ENCODE results near the gene C20orf204. TPM values are rescaled to one million over a fixed set of nuclear protein-coding genes. Genes with fewer than 3 reads are reported as not detected.

Gene C20orf204
- total RNA-seq (6.0 TPM), polyA plus RNA-seq (1 to 10 TPM in 1 of 4 donors, under 1 TPM in 2, not detected in 1; 0.89 to 1.4 (median 0.91) TPM)

- H3K4me3 ChIP-seq (ENCODE audit: low read depth, low read length), result peak within 1 kb of the TSS; percentile 1
- peak within 1 kb of the TSS in 2 of 3 donors; percentile 86 to 99 for H3K27ac Mint-ChIP-seq
- ATAC-seq (ENCODE audit: low read depth in 2 of 2) (no peak), DNase-seq (no peak)
- no peaks in the 10 kb centered on the region for H3K9me3 ChIP-seq (ENCODE audit: control insufficient read depth in 2 of 2, low read length in 2 of 2)
- H3K4me1 Mint-ChIP-seq, result peaks cover 0 to 41% (median 16%) of the 10 kb centered on the region in 4 donors
- peaks cover 66% of the 10 kb centered on the region for H3K4me1 ChIP-seq (ENCODE audit: control insufficient read depth, insufficient read depth, low read length, poor library complexity, severe bottlenecking)
- peaks cover 4% of the 10 kb centered on the region for H3K27me3 Mint-ChIP-seq
- peak within 1 kb of the TSS; percentile 70 to 74 (median 72) for H3K4me3 Mint-ChIP-seq
- H3K36me3 Mint-ChIP-seq, result peaks cover 4% of the 10 kb centered on the region
- H3K27me3 ChIP-seq (ENCODE audit: control insufficient read depth, insufficient read depth, low read length), result no peaks in the 10 kb centered on the region
- H3K27ac ChIP-seq (ENCODE audit: insufficient read depth, low read length, poor library complexity, severe bottlenecking), result peak within 1 kb of the TSS; percentile 54
- peaks cover 18% of the 10 kb centered on the region for H3K36me3 ChIP-seq (ENCODE audit: control insufficient read depth, insufficient read depth, low read length)
- no peaks in the 10 kb centered on the region for H3K9me3 Mint-ChIP-seq
Measured at GRCh38 chr20:64035933-64036345, at the start of gene C20orf204. Gene C20orf204 (plus strand): TSS chr20:64036182. CDS start chr20:64036324, 142 bp downstream.

DNA sequence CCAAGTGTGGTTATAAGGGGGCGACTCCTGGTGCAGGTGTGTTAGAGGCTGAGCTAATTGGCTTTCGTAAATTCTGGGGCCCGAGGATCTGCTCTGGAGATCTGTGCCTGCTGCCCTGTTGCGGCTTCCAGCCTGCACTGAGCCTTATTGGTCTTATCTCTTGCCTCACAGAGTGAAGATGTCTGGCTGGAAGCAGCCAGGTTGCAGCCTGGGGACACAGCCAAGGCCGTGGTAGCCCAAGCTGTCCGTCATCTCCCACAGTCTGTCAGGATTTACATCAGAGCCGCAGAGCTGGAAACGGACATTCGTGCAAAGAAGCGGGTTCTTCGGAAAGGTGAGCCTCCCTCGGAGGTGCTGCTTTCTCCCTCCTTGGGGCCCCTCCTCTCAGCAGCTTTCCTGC lies 35.1 kb upstream of the C20orf204 start:
- Histone ChIP-seq H3K36me3 (ENCODE audit: control insufficient read depth, insufficient read depth, low read length) (peaks cover 82% of the 10 kb centered on the region), H3K4me3 (ENCODE audit: low read depth, low read length) (no peak overlapping the region)
- H3K27ac Mint-ChIP-seq, result no peak overlapping the region

DNA sequence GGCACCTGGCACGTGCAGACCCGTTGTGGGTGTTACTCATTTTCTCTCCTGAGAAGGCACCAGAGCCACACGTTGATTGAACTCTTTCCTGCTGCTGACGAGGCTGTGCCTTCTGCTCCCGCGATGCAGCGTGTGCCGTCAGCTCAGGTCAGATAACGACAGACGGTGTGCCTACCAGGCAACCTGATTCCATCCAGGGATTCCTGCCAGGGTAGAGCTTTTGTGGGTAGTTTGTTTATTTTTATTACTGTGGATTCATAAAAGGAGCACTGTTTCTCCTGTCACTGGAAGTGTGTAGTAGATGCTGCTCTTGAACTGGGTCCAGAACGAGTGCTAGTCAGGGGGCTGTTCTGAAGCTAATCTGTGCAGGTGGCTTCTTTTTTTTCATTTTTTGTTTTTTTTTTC lies 34.4 kb upstream of the C20orf204 start:
- no peaks in the 10 kb centered on the region for H3K27me3 ChIP-seq (ENCODE audit: control insufficient read depth, insufficient read depth, low read length)
- H3K4me3 ChIP-seq (ENCODE audit: low read depth, low read length), result no peak overlapping the region
- no peaks in the 10 kb centered on the region for H3K9me3 ChIP-seq (ENCODE audit: control insufficient read depth in 2 of 2, low read length in 2 of 2)
- Mint-ChIP-seq H3K27ac (peak overlapping the region in 1 of 3 donors; percentile 48), H3K36me3 (peaks cover 43% of the 10 kb centered on the region), H3K27me3 (no peaks in the 10 kb centered on the region), H3K9me3 (no peaks in the 10 kb centered on the region), H3K4me1 (peaks cover 0 to 12% (median 1%) of the 10 kb centered on the region in 4 donors), H3K4me3 (no peak overlapping the region)
- H3K36me3 ChIP-seq (ENCODE audit: control insufficient read depth, insufficient read depth, low read length), result peaks cover 80% of the 10 kb centered on the region
- no peaks in the 10 kb centered on the region for H3K4me1 ChIP-seq (ENCODE audit: control insufficient read depth, insufficient read depth, low read length, poor library complexity, severe bottlenecking)
- DNase-seq (no peak), ATAC-seq (ENCODE audit: low read depth in 2 of 2) (no peak)
- H3K27ac ChIP-seq (ENCODE audit: insufficient read depth, low read length, poor library complexity, severe bottlenecking), result no peak overlapping the region

More for the DNA sequence above, 35.1 kb upstream of the C20orf204 start:
- Mint-ChIP-seq H3K9me3 (no peaks in the 10 kb centered on the region), H3K4me1 (peaks cover 0 to 12% (median 1%) of the 10 kb centered on the region in 4 donors), H3K27me3 (no peaks in the 10 kb centered on the region), H3K36me3 (peaks cover 40% of the 10 kb centered on the region), H3K4me3 (no peak overlapping the region)
- no peaks in the 10 kb centered on the region for H3K9me3 ChIP-seq (ENCODE audit: control insufficient read depth in 2 of 2, low read length in 2 of 2)
- H3K4me1 ChIP-seq (ENCODE audit: control insufficient read depth, insufficient read depth, low read length, poor library complexity, severe bottlenecking), result no peaks in the 10 kb centered on the region
- H3K27me3 ChIP-seq (ENCODE audit: control insufficient read depth, insufficient read depth, low read length), result no peaks in the 10 kb centered on the region
- ATAC-seq (ENCODE audit: low read depth in 2 of 2) (no peak), DNase-seq (no peak)
- H3K27ac ChIP-seq (ENCODE audit: insufficient read depth, low read length, poor library complexity, severe bottlenecking), result no peak overlapping the region

DNA sequence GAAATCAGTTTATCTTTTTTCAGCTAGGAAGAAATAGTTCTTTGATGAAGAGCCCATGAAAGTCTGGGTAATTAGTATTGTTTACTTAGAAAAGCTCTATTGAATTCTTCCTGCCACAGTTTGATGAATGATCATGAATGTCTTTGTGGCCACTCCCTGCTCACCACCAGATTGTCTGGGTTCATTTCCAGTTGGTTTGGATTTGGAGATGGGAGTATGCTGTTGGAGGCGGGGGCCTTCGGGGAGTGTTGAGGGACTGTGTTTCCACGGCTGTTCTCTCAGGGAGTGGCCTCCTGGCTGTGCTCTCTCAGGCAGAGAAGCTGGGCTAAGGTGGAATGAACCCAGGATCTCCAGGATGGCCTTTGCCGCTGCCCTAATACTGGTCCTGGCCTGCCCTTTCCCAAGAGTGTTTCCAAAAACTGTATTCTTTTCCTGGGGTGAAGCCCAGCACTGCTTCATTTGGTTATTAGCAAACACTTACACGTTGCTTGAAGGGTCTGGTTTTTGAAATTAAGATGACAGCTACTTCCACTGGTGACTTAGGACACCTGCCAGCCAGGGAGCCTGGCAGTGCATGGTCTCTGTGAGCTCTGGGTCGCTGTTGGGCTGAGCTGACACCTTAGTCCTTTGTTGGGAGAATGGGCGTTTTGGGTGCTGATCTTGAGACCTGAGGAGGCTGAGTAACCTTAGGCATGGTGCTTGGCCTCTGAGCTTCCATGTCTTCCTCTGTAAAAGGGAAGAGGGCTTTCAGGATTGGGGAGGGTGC lies 31.8 kb upstream of the C20orf204 start:
- Mint-ChIP-seq H3K36me3 (peaks cover 48% of the 10 kb centered on the region), H3K27ac (no peak overlapping the region), H3K4me1 (peaks cover 0 to 21% (median under 1%) of the 10 kb centered on the region in 4 donors), H3K4me3 (no peak overlapping the region), H3K9me3 (peaks cover 0 to 10% (median 4%) of the 10 kb centered on the region in 7 donors), H3K27me3 (no peaks in the 10 kb centered on the region)
- Histone ChIP-seq H3K27ac (ENCODE audit: insufficient read depth, low read length, poor library complexity, severe bottlenecking) (no peak overlapping the region), H3K36me3 (ENCODE audit: control insufficient read depth, insufficient read depth, low read length) (peaks cover 84% of the 10 kb centered on the region), H3K4me1 (ENCODE audit: control insufficient read depth, insufficient read depth, low read length, poor library complexity, severe bottlenecking) (no peaks in the 10 kb centered on the region), H3K27me3 (ENCODE audit: control insufficient read depth, insufficient read depth, low read length) (no peaks in the 10 kb centered on the region), H3K4me3 (ENCODE audit: low read depth, low read length) (no peak overlapping the region), H3K9me3 (ENCODE audit: control insufficient read depth in 2 of 2, low read length in 2 of 2) (peaks cover 7 to 17% of the 10 kb centered on the region in 2 experiments)
- ATAC-seq (ENCODE audit: low read depth in 2 of 2) (no peak), DNase-seq (no peak)

- Mint-ChIP-seq H3K27ac (no peak overlapping the region), H3K9me3 (peaks cover 0 to 21% (median 11%) of the 10 kb centered on the region in 7 donors), H3K4me1 (peaks cover 0 to 31% (median 4%) of the 10 kb centered on the region in 4 donors), H3K27me3 (no peaks in the 10 kb centered on the region), H3K36me3 (peaks cover 49% of the 10 kb centered on the region), H3K4me3 (no peak overlapping the region)
- H3K27ac ChIP-seq (ENCODE audit: insufficient read depth, low read length, poor library complexity, severe bottlenecking), result no peak overlapping the region
- no peak for ATAC-seq (ENCODE audit: low read depth in 2 of 2)
- H3K4me3 ChIP-seq (ENCODE audit: low read depth, low read length), result no peak overlapping the region
- H3K36me3 ChIP-seq (ENCODE audit: control insufficient read depth, insufficient read depth, low read length), result peaks cover 83% of the 10 kb centered on the region
- H3K4me1 ChIP-seq (ENCODE audit: control insufficient read depth, insufficient read depth, low read length, poor library complexity, severe bottlenecking), result no peaks in the 10 kb centered on the region
- no peaks in the 10 kb centered on the region for H3K27me3 ChIP-seq (ENCODE audit: control insufficient read depth, insufficient read depth, low read length)
- H3K9me3 ChIP-seq (ENCODE audit: control insufficient read depth in 2 of 2, low read length in 2 of 2), result peaks cover 7 to 29% of the 10 kb centered on the region in 2 experiments
- no peak for DNase-seq
Measured at GRCh38 chr20:64005394-64005793, 30.6 kb upstream of the C20orf204 start.

- Mint-ChIP-seq H3K4me1 (peaks cover 0 to 37% (median 4%) of the 10 kb centered on the region in 4 donors), H3K36me3 (peaks cover 46% of the 10 kb centered on the region), H3K27ac (no peak overlapping the region), H3K9me3 (peaks cover 0 to 23% (median 11%) of the 10 kb centered on the region in 7 donors), H3K4me3 (no peak overlapping the region), H3K27me3 (no peaks in the 10 kb centered on the region)
- H3K27me3 ChIP-seq (ENCODE audit: control insufficient read depth, insufficient read depth, low read length), result no peaks in the 10 kb centered on the region
- H3K9me3 ChIP-seq (ENCODE audit: control insufficient read depth in 2 of 2, low read length in 2 of 2), result peaks cover 7 to 40% of the 10 kb centered on the region in 2 experiments
- H3K36me3 ChIP-seq (ENCODE audit: control insufficient read depth, insufficient read depth, low read length), result peaks cover 84% of the 10 kb centered on the region
- peaks cover 9% of the 10 kb centered on the region for H3K4me1 ChIP-seq (ENCODE audit: control insufficient read depth, insufficient read depth, low read length, poor library complexity, severe bottlenecking)
- no peak overlapping the region for H3K27ac ChIP-seq (ENCODE audit: insufficient read depth, low read length, poor library complexity, severe bottlenecking)
- DNase-seq (no peak), ATAC-seq (ENCODE audit: low read depth in 2 of 2) (no peak)
- H3K4me3 ChIP-seq (ENCODE audit: low read depth, low read length), result no peak overlapping the region
Measured at GRCh38 chr20:64006490-64006889, 29.5 kb upstream of the C20orf204 start.

GRCh38 chr20:64006902-64007301 lies 29.1 kb upstream of the C20orf204 start:
- Mint-ChIP-seq H3K27me3 (no peaks in the 10 kb centered on the region), H3K4me3 (no peak overlapping the region), H3K4me1 (peaks cover 0 to 36% (median 4%) of the 10 kb centered on the region in 4 donors), H3K36me3 (peaks cover 42% of the 10 kb centered on the region), H3K9me3 (peaks cover 0 to 23% (median 11%) of the 10 kb centered on the region in 7 donors), H3K27ac (no peak overlapping the region)
- H3K36me3 ChIP-seq (ENCODE audit: control insufficient read depth, insufficient read depth, low read length), result peaks cover 81% of the 10 kb centered on the region
- no peak overlapping the region for H3K4me3 ChIP-seq (ENCODE audit: low read depth, low read length)
- peaks cover 7 to 42% of the 10 kb centered on the region in 2 experiments for H3K9me3 ChIP-seq (ENCODE audit: control insufficient read depth in 2 of 2, low read length in 2 of 2)
- no peak overlapping the region for H3K27ac ChIP-seq (ENCODE audit: insufficient read depth, low read length, poor library complexity, severe bottlenecking)
- H3K4me1 ChIP-seq (ENCODE audit: control insufficient read depth, insufficient read depth, low read length, poor library complexity, severe bottlenecking), result peaks cover 9% of the 10 kb centered on the region
- no peaks in the 10 kb centered on the region for H3K27me3 ChIP-seq (ENCODE audit: control insufficient read depth, insufficient read depth, low read length)
- no peak for DNase-seq
- no peak for ATAC-seq (ENCODE audit: low read depth in 2 of 2)

Measured in CD4-positive, CD25-positive, alpha-beta regulatory T cell (primary cell).